22Rv1 (cell line): ENCODE data around the gene PSMD4.

Experiments used
- H3K27ac ChIP-seq: fragments of 450-650 bp; 2 replicates; pipeline ENCODE4 v1.5.1; 2017
- ZFX ChIP-seq: fragments of 450-650 bp; IDR thresholded peaks from 2 replicates; pipeline ENCODE4 v1.6.1; 2017; ENCODE audit warnings: antibody characterized with exemption, borderline replicate concordance
- TF ChIP-seq, protein P1 (sequence below): fragments of 450-650 bp; IDR thresholded peaks from 2 replicates; pipeline ENCODE4 v1.5.1; 2017; ENCODE audit warnings: mild to moderate bottlenecking

PSMD4 gene

DNA sequence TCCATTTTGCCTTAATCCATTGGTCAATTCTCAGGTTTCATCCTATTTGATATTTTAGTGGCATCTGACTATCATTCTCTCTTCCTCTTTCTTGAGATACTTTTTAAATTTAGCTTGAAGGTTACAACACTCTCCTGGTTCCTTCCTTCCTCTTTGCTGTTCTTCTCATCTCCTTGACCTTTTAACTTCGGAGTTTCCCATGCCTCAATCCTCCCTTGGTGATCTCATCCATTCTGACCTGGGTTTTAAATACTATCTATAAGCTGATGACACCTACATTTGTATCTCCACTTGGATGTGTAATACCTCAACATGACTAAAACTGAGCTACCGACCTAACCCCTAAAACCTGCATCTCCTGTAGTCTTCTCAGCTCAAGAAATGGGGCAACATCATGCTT, 22.7 kb downstream of the PSMD4 start:
- H3K27ac ChIP-seq = no peak overlapping the region

DNA sequence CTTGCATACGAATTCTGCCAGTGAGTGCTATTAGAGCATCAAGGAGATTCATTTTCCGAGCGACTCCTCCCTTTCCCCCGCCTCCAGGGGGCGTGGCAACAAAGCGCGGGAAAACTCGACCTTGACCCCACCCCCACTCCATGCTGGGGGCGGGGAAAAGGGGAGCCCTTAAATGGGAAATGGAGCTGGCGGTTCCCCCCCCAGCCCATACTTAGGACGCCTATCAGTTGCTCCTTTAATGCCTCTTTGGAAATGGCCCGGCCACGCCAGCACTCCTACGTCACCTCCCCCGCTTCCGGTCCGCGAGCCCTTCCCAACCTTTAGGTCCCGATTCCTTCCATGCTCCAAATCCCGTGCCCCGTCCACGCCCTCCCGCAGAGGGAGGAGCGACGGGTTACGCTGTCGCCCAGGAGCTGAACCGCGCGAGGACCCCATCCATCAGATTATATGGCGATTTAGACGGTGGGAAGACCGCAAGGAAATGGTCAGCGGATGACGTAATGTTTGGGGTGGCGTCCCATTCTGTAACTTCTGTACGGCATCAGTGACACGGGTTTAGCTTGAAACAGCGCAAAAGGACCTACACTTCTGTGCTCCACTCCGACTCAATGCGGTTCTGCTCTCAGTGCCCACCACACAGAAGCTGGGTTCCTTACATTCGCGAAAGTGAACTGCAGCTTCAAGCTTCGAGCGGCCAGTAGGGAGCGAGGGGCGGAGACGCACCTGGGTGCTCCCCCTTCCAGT, 26.9 kb downstream of the PSMD4 start:
- TF ChIP-seq, protein P1, sequence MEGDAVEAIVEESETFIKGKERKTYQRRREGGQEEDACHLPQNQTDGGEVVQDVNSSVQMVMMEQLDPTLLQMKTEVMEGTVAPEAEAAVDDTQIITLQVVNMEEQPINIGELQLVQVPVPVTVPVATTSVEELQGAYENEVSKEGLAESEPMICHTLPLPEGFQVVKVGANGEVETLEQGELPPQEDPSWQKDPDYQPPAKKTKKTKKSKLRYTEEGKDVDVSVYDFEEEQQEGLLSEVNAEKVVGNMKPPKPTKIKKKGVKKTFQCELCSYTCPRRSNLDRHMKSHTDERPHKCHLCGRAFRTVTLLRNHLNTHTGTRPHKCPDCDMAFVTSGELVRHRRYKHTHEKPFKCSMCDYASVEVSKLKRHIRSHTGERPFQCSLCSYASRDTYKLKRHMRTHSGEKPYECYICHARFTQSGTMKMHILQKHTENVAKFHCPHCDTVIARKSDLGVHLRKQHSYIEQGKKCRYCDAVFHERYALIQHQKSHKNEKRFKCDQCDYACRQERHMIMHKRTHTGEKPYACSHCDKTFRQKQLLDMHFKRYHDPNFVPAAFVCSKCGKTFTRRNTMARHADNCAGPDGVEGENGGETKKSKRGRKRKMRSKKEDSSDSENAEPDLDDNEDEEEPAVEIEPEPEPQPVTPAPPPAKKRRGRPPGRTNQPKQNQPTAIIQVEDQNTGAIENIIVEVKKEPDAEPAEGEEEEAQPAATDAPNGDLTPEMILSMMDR = no peak; the same call in 1 of the 2 replicates
- TF ChIP-seq ZFX = no peak
- H3K27ac ChIP-seq = peak overlapping the region; percentile 97

More for the DNA sequence above, 22.7 kb downstream of the PSMD4 start:
- TF ChIP-seq, protein P1 = no peak
- no peak for TF ChIP-seq ZFX

DNA sequence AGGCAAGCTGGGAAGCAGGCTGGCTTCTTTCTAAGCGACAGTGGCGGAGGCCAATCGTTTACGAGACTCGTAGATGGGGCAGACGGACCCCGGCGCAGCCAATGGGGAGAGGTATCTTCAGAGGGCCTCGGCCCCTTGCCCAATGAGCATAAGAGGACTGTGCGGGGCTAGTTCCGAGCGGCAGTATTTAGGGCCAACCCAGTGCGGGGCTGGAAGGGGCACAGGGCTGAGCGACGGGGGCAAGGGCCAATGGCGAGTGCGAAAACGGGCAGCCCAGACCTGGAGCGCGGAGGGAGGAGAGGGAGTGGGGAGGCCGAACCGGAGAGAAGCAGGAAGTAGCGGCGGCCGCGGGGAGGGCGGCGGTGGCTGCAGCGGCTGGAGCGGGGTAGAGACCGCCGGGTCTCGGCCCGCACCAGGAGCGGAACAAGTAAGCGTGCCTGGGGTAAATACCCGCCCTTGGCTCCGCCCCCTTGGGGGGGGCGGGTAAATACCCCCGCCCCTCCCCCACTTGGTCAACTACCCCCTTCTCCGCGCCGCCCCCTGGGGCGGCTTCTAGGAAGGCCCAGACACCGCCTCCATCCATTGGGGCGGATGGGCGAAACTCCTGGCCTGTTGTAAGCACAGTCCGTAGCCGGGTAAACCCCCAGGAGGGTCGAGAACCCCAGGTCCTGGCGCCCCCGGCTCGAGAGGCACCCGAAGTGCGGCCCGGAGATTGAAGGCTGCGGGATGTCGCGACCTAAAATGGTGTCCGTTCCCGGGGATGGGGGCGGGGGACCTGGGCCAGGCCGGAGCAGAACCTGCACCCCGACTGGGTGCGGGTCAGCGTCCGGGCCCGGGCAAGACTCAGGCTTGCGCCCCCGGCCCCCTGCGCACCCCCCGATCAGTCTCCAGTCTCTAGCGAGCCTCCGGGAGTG, 27.7 kb downstream of the PSMD4 start, which contains the start of gene ZNF687:
Gene ZNF687, plus strand, starts transcription at position 331 of the 914 bp plus-strand sequence. CDS start 3,993 bp downstream, outside the sequence.
- peak within 1 kb of the TSS; percentile 97 for H3K27ac ChIP-seq

DNA sequence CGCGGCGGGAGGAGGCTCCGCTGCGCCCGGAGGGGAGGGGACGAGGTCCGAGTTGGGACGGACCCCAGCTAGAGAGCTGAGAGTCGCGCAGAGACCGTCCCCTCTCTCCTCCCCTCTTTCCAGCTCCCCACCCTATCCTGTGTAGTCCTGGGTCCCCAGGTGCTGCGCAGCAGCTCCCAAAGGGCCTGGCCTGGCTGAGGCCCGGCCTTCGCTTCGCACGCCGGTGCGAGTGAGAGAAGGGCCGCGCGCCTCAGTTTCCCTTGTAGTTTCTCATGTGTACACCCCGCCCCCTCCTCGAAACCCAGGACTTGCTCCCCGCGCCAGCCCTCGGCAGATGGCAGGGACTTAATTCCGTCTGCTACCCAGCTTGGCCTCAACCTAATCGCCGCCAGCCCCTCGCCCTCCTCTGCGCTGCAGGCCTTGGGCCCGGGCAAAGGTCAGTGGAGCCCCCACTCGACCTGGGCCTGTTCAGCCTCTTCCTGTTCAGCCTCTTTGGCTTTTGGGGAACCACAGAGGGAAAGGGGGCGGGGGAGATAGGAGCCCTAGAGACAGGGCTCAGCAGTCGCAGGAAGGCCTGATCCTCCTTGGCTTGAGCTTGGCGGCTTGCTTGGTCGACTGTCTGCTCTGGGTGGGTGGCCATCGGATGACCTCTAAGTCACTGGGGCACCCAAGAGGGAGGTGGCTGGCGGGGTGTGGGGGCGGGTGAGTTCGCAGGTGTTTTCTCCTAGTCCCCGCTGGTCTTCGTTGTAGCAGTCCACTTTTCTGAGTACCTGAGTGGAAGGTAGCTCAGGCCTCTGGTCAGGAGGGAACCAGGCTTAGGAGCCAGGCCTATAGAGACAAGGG, 28.6 kb downstream of the PSMD4 start:
- TF ChIP-seq ZFX = no peak
- TF ChIP-seq, protein P1 = no peak
- H3K27ac ChIP-seq = peak overlapping the region; percentile 97

More for the DNA sequence above, 27.7 kb downstream of the PSMD4 start, which contains the start of gene ZNF687:
- TF ChIP-seq, protein P1 = no peak
- no peak for TF ChIP-seq ZFX

DNA sequence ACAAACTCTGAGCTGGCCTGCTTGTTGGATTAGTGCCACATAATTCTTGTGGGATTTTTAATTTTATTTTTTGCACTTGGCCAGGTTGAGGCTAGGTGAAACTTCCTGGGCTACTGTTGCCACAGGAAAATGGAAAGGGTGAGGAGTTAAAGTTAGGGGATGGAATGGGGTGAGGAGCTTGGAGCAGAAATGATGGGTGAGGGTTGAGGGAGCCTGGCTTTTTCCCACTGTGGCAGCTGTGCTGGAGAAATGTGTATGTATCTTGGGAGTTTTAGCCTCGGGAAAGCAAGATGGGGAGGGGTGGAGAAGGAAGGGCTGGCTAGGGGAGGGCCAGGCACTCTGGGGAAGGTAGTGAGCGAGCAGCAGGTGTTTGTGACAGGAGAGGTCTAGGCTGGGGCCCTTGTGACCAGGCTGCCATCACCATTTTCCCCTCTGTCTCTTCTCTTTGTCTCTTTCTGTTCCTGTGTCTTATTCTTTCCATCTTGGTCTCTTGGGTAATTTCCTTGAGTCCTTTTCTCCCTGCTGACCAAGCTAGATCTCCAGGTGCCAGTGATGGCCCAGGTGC, 29.6 kb downstream of the PSMD4 start:
- peak overlapping the region; percentile 97 for H3K27ac ChIP-seq
- no peak for TF ChIP-seq ZFX
- TF ChIP-seq, protein P1 = no peak

DNA sequence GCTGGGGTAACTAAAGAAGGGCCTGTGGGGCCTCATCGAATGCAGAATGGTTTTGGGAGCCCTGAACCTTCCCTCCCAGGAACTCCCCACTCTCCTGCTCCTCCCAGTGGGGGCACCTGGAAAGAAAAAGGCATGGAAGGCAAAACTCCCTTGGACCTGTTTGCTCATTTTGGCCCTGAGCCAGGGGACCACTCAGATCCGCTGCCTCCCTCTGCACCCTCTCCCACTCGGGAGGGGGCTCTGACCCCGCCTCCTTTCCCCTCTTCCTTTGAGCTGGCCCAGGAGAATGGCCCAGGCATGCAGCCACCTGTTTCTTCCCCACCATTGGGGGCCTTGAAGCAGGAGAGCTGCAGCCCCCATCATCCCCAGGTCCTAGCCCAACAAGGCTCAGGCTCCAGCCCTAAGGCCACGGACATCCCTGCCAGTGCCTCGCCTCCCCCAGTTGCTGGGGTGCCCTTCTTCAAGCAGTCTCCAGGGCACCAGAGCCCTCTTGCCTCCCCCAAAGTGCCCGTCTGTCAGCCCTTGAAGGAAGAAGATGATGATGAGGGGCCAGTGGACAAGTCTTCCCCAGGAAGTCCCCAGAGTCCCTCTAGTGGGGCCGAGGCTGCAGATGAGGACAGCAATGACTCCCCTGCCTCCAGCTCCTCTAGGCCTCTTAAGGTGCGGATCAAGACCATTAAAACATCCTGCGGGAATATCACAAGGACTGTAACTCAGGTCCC, 32.2 kb downstream of the PSMD4 start:
- H3K27ac ChIP-seq = no peak overlapping the region
- TF ChIP-seq ZFX = no peak
- TF ChIP-seq, protein P1 = no peak
